K562 (cell line): ENCODE data around the gene ALDH16A1. TPM values are rescaled to one million over a fixed set of nuclear protein-coding genes. Genes with fewer than 3 reads are reported as not detected.
A peak's percentile ranks its signal among the peaks of the same experiment; 100 is the strongest.

ENCODE experiments used
- ATAC-seq: fragments of 200-7000 bp; cut with Tn5 transposase; 3 replicates; pipeline ENCODE4 v1.9.1; 2020; ENCODE audit warnings: moderate library complexity
- BruUV-seq: library from RNA; stranded (reverse); fragments of 400-500 nt; replicated peaks from 2 replicates; lab custom pipeline; 2021; lab: Mats Ljungman, UMichigan
- CTCF ChIA-PET: fragments of 300-600 bp; formaldehyde crosslinking; extraction: SDS; loops from one replicate; lab custom pipeline; 2021; ENCODE audit warnings: low intra/inter-chr PET ratio; lab: Yijun Ruan, JAX
- POLR2A ChIA-PET: fragments of 300-600, 350-650 bp; sonication (Branson Sonifier 250); formaldehyde crosslinking; extraction: SDS; loops from one replicate; lab custom pipeline; 2021; ENCODE audit warnings: antibody characterized with exemption, inconsistent platforms; lab: Yijun Ruan, JAX
- DNase-seq, 4 experiments: peaks; one replicate each; pipeline versions ENCODE4 v3.0.0 to v3.0.0-alpha.2; 2011 to 2018; ENCODE audit warnings: low spot score in 3 of 4, mixed read lengths in 3 of 4; ENCODE audit errors: extremely low read depth in 1 of 4
- FAIRE-seq: peaks from 2 replicates; lab custom pipeline; 2011; peaks lifted over from hg19 to GRCh38; lab: Jason Lieb, UNC
- H2AFZ ChIP-seq: 2 replicates; pipeline ENCODE4 v1.6.0; 2011; ENCODE audit warnings: low read depth, low read length, control low read depth, inconsistent platforms
- H3K27ac ChIP-seq: fragments of 200-600 bp; 3 replicates; pipeline ENCODE4 v1.8.0; 2011; ENCODE audit warnings: low read depth, mild to moderate bottlenecking, control low read depth, inconsistent platforms, low read length, moderate library complexity, mixed read lengths; ENCODE audit errors: extremely low read depth
- H3K27me3 ChIP-seq, 2 experiments: fragments of 300-600 bp in 1 of 2; 2 replicates in 1 of 2; 3 replicates in 1 of 2; pipeline versions ENCODE4 v1.6.0 to v1.8.0; 2011; ENCODE audit warnings: inconsistent platforms in 2 of 2, low read length in 2 of 2, mild to moderate bottlenecking in 1 of 2, mixed read lengths in 1 of 2, moderate library complexity in 1 of 2; ENCODE audit not compliant: control insufficient read depth in 2 of 2, insufficient read depth in 2 of 2
- H3K36me3 ChIP-seq: fragments of 300-600 bp; 3 replicates; pipeline ENCODE4 v1.8.0; 2011; ENCODE audit warnings: mild to moderate bottlenecking, low read length, inconsistent platforms; ENCODE audit not compliant: control insufficient read depth, insufficient read depth
- H3K4me1 ChIP-seq, 2 experiments: fragments of 200-600 bp in 1 of 2; replicated peaks in 1 of 2; 2 replicates in 1 of 2; 3 replicates in 1 of 2; pipeline versions ENCODE4 v1.5.1 to v1.8.0; 2011; ENCODE audit warnings: inconsistent platforms in 2 of 2, low read length in 2 of 2, mild to moderate bottlenecking in 1 of 2, mixed read lengths in 1 of 2, moderate library complexity in 1 of 2; ENCODE audit not compliant: control insufficient read depth in 2 of 2, insufficient read depth in 2 of 2
- H3K4me2 ChIP-seq: 2 replicates; pipeline ENCODE4 v1.6.1; 2011; ENCODE audit warnings: low read length, control low read depth, inconsistent platforms, mixed read lengths; ENCODE audit not compliant: insufficient read depth
- H3K4me3 ChIP-seq: fragments of 200-600 bp; sonication (generic), shearing (Covaris generic); 2 replicates; pipeline ENCODE4 v1.5.1; 2016; ENCODE audit warnings: control low read depth, inconsistent platforms
- H3K79me2 ChIP-seq: fragments of 200-600 bp; 3 replicates; pipeline ENCODE4 v1.8.0; 2011; ENCODE audit warnings: low read length, inconsistent platforms; ENCODE audit not compliant: control insufficient read depth, insufficient read depth
- H3K9ac ChIP-seq, 2 experiments: 2 replicates each; pipeline versions ENCODE4 v1.6.0 to v1.6.1; 2011; ENCODE audit warnings: low read depth in 2 of 2, low read length in 2 of 2, control low read depth in 1 of 2, inconsistent platforms in 1 of 2, mild to moderate bottlenecking in 1 of 2, mixed read lengths in 1 of 2; ENCODE audit not compliant: insufficient read depth in 1 of 2
- H3K9me1 ChIP-seq: one replicate; pipeline ENCODE4 v1.6.0; 2011; ENCODE audit warnings: inconsistent platforms, mild to moderate bottlenecking, low read length, moderate library complexity; ENCODE audit not compliant: control insufficient read depth, insufficient read depth
- H3K9me3 ChIP-seq: replicated peaks from 2 replicates; pipeline ENCODE4 v1.5.1; 2011; ENCODE audit warnings: low read depth, low read length, inconsistent platforms; ENCODE audit not compliant: control insufficient read depth, insufficient read depth
- H4K20me1 ChIP-seq: replicated peaks from 2 replicates; pipeline ENCODE4 v1.6.1; 2011; ENCODE audit warnings: low read length, inconsistent platforms, mixed read lengths; ENCODE audit not compliant: control insufficient read depth, insufficient read depth
- CTBP1 ChIP-seq: fragments of 450-650 bp; IDR thresholded peaks from 2 replicates; pipeline ENCODE4 v1.6.1; 2016; ENCODE audit warnings: borderline replicate concordance
- E2F6 ChIP-seq, 2 experiments: IDR thresholded peaks; 2 replicates each; pipeline ENCODE4 v1.6.1; 2011; ENCODE audit warnings: borderline replicate concordance in 1 of 2, control low read depth in 1 of 2, low read depth in 1 of 2, low read length in 1 of 2, mild to moderate bottlenecking in 1 of 2, mixed read lengths in 1 of 2, moderate library complexity in 1 of 2; ENCODE audit not compliant: insufficient read depth in 1 of 2, insufficient read length in 1 of 2, poor library complexity in 1 of 2, severe bottlenecking in 1 of 2; ENCODE audit errors: extremely low read depth in 1 of 2
- ETS2 ChIP-seq: IDR thresholded peaks from 2 replicates; pipeline ENCODE4 v1.6.1; 2016; ENCODE audit warnings: borderline replicate concordance, missing genetic modification characterization, mild to moderate bottlenecking, moderate library complexity, missing compliant biosample characterization; ENCODE audit not compliant: poor library complexity, severe bottlenecking
- GABPB1 ChIP-seq: sonication (generic); formaldehyde crosslinking; IDR thresholded peaks from 2 replicates; pipeline ENCODE4 v1.8.0; 2022; ENCODE audit warnings: mild to moderate bottlenecking, missing genetic modification reagents
- LCOR ChIP-seq: sonication (generic); formaldehyde crosslinking; IDR thresholded peaks from 2 replicates; pipeline ENCODE4 v1.8.0; 2022; ENCODE audit warnings: mild to moderate bottlenecking, missing genetic modification reagents
- MBD1 ChIP-seq: fragments of 250-450 bp; sonication (Bioruptor Pico); IDR thresholded peaks from 2 replicates; pipeline ENCODE4 v1.8.0; 2022; ENCODE audit warnings: inconsistent platforms
- VEZF1 ChIP-seq: fragments of 200-800 bp; sonication (Bioruptor generic); IDR thresholded peaks from 2 replicates; pipeline ENCODE4 v1.6.1; 2017; ENCODE audit warnings: missing genetic modification characterization, missing compliant biosample characterization
- ZC3H11A ChIP-seq: IDR thresholded peaks from 2 replicates; pipeline ENCODE4 v1.6.1; 2012; ENCODE audit warnings: low read depth, low read length, improper control_type of control experiment
- ZFP36 ChIP-seq: fragments of 150-350 bp; IDR thresholded peaks from 2 replicates; pipeline ENCODE4 v1.6.1; 2018; ENCODE audit warnings: low read length, low read depth; ENCODE audit not compliant: partially characterized antibody
- ZNF184 ChIP-seq: sonication (generic); formaldehyde crosslinking; IDR thresholded peaks from 2 replicates; pipeline ENCODE4 v1.5.0; 2020; ENCODE audit warnings: missing genetic modification reagents
- ZNF224 ChIP-seq: sonication (generic); formaldehyde crosslinking; IDR thresholded peaks from 2 replicates; pipeline ENCODE4 v1.8.0; 2022; ENCODE audit warnings: mild to moderate bottlenecking, missing genetic modification reagents
- WGBS: fragments of 100-300 bp; shearing (Covaris generic); methylation state at CpG from one replicate; pipeline ENCODE4 v1.1.6; 2016; ENCODE audit warnings: low coverage, mixed read lengths; ENCODE audit not compliant: insufficient coverage; ENCODE audit errors: missing lambda C conversion rate; 5-methylcytosine and 5-hydroxymethylcytosine counted together
- in situ Hi-C: fragments of 300-500 bp; cut with MboI; formaldehyde crosslinking; loops from 4 replicates; pipeline ENCODE4 v1.15.0; 2018; ENCODE audit warnings: inconsistent platforms, mixed read lengths
- intact Hi-C: fragments of 100-400 bp; cut with micrococcal nuclease; formaldehyde crosslinking; loops from 2 replicates; pipeline ENCODE4 v1.14.2; 2022
- polyA plus RNA-seq, 8 experiments: library from polyadenylated mRNA; depleted of rRNA in 4 of 8; stranded (reverse) in 5 of 8; unstranded in 3 of 8; fragments of >200 nt; fragmentation: Nextera tagmentation in 2 of 8; fragmentation: Illumina TruSeq in 1 of 8; extraction: Ambion mirVana in 2 of 8; extraction: Trizol in 1 of 8; gene quantifications; 2 replicates each; pipeline versions ENCODE4 v1.2.1 to v1.2.3, GENCODE V29; 2011 to 2014; ENCODE audit warnings: inconsistent platforms in 1 of 8, missing spikeins in 1 of 8
- total RNA-seq, 7 experiments: library from RNA; depleted of rRNA in 6 of 7; stranded (reverse); fragments of >200 nt in 6 of 7; fragmentation: Illumina TruSeq in 2 of 7; extraction: Trizol in 2 of 7; gene quantifications; 2 replicates each; pipeline versions ENCODE4 v1.2.1 to v1.2.3, GENCODE V29; 2011 to 2021; ENCODE audit warnings: low replicate concordance in 1 of 7
- TF ChIP-seq, protein P1 (sequence below): fragments of 250-450 bp; sonication (Bioruptor Pico); IDR thresholded peaks from 2 replicates; pipeline ENCODE4 v1.4.0; 2020
- TF ChIP-seq, protein P2 (sequence below): sonication (generic); formaldehyde crosslinking; IDR thresholded peaks from 2 replicates; pipeline ENCODE4 v1.9.0; 2022; ENCODE audit warnings: mild to moderate bottlenecking, missing genetic modification reagents

ALDH16A1 gene
- total and polyA plus RNA-seq, 9 of the 15 experiments (the other 6 are each of a cell fraction or from before 2014, with no cell fraction given): 2.2 to 52.2 (median 7.6) TPM

DNA sequence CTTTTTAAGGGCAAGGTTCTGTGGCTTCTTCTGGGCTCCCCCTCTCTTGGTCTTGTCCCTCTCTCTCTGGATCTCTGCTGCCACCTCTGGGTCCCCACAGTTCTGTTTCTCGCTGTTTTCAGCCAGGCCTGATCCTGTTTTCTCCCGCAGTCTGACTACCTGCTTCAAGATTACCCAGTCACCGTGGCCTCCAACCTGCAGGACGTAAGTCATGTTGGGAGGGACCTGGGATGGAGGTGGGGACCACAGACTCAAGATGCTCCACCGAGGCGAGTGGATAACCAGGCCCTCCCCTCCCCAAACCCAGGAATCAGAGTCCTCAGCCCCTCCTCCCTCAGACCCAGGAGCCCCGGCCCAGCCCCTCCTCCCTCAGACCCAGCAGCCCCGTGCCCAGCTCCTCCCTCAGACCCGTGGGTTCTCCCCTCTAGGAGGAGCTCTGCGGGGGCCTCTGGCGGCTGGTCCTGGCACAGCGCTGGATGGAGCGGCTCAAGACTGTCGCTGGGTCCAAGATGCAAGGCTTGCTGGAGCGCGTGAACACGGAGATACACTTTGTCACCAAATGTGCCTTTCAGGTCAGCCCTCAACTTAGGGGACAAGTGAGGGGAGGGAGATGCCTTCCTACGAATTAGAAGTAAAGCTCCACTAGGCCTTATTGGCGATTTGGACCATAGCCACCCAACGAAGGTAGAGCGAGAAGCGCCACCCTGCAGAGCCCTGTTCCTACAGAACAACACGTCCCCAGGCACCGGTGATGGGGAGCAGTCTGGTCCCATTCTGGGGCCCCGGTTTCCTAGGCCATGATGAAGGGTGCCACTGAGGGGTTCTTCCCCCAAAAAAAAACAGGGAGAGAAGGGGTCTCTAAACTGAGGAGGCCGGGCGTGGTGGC, 23.2 kb downstream of the ALDH16A1 start:
- DNase-seq (peak; percentile 60 to 76 (median 64)), ATAC-seq (peak; percentile 85), FAIRE-seq (peak; percentile 78)
- 47% methylated on average over 17 of the region's 27 CpGs for WGBS
- in situ Hi-C loops: no loop called here
- Histone ChIP-seq H3K9me1 (no peaks in the 10 kb centered on the region), H3K27ac (no peak overlapping the region), H3K27me3 (no peaks in the 10 kb centered on the region), H3K4me3 (no peak overlapping the region), H3K9me3 (no peaks in the 10 kb centered on the region), H3K4me2 (peak overlapping the region; percentile 37; the same call in 1 of the 2 replicates), H3K36me3 (no peaks in the 10 kb centered on the region), H4K20me1 (no peaks in the 10 kb centered on the region), H2AFZ (peak overlapping the region; percentile 60), H3K4me1 (peaks cover 11 to 46% of the 10 kb centered on the region in 2 experiments), H3K79me2 (no peaks in the 10 kb centered on the region), H3K9ac (no peak overlapping the region; a peak in 1 of 4 replicates)
- ChIA-PET POLR2A (interaction anchor here (0.6 to 1.7 kb wide), 6 partner anchors 12 to 145 kb away, joined by 3 to 16 read pairs (median 4); partner anchors contain the start of genes PIH1D1, RPL13A and SLC17A7), CTCF (interaction anchor here (0.6 to 0.9 kb wide), 2 partner anchors 84 to 204 kb away, joined by 4 read pairs; no protein-coding TSS in a partner anchor)
- intact Hi-C loops: no loop called here
- no TSS peak for BruUV-seq
- TF ChIP-seq, protein P1, sequence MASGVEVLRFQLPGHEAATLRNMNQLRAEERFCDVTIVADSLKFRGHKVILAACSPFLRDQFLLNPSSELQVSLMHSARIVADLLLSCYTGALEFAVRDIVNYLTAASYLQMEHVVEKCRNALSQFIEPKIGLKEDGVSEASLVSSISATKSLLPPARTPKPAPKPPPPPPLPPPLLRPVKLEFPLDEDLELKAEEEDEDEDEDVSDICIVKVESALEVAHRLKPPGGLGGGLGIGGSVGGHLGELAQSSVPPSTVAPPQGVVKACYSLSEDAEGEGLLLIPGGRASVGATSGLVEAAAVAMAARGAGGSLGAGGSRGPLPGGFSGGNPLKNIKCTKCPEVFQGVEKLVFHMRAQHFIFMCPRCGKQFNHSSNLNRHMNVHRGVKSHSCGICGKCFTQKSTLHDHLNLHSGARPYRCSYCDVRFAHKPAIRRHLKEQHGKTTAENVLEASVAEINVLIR (CRISPR knock-in tag): no peak
- TF ChIP-seq, protein P2, sequence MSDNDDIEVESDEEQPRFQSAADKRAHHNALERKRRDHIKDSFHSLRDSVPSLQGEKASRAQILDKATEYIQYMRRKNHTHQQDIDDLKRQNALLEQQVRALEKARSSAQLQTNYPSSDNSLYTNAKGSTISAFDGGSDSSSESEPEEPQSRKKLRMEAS: peak; percentile 42; the same call in 1 of the 2 replicates
- TF ChIP-seq ETS2 (tag) (no peak), E2F6 (IDR thresholded peaks at IDR 0.05; ENCODE audit: borderline replicate concordance in 1 of 2, extremely low read depth in 1 of 2, insufficient read depth in 1 of 2, insufficient read length in 1 of 2, low read depth in 1 of 2, low read length in 1 of 2, poor library complexity in 1 of 2, severe bottlenecking in 1 of 2) (no peak), CTBP1 (peak; percentile 36), ZNF224 (CRISPR knock-in tag) (no peak), ZC3H11A (no peak), ZFP36 (peak; percentile 75), MBD1 (CRISPR knock-in tag) (no peak), ZNF184 (no peak), GABPB1 (0 out of 2 replicates have a peak, but pooled peaks have one; percentile 16), VEZF1 (CRISPR knock-in tag) (0 out of 2 replicates have a peak, but pooled peaks have one; percentile 17), LCOR (CRISPR knock-in tag) (no peak)
